HG03378 (cell line): ENCODE results near the gene HS6ST1.
"Not testable (repeated sequence)": the region's sequence is repeated elsewhere in the genome, so short reads cannot be mapped to it uniquely, and the experiment has no call there.

Source experiments
- ATAC-seq: cut with Tn5 transposase; IDR thresholded peaks from one replicate; pipeline ENCODE4 v1.9.1; 2021; ENCODE audit warnings: mild to moderate bottlenecking, moderate library complexity; ENCODE audit not compliant: unreplicated experiment

The HS6ST1 gene

GRCh38 chr2:128322715-128323554, 4.3 kb upstream of the HS6ST1 start:
- no peak for ATAC-seq

GRCh38 chr2:128321784-128322714, 3.4 kb upstream of the HS6ST1 start:
- peak; percentile 54 for ATAC-seq

- ATAC-seq: peak; percentile 1
These were observed 2.5 kb upstream of the HS6ST1 start for GRCh38 chr2:128320906-128321771.

- no peak for ATAC-seq
These were observed 1.7 kb upstream of the HS6ST1 start for GRCh38 chr2:128320192-128320905.

GRCh38 chr2:128319631-128320191, 1.0 kb upstream of the HS6ST1 start:
- ATAC-seq: no peak

GRCh38 chr2:128318245-128318644, 423 bp downstream of the HS6ST1 start:
- not testable (repeated sequence) for ATAC-seq

- ATAC-seq: not testable (repeated sequence)
These were observed 806 bp downstream of the HS6ST1 start for GRCh38 chr2:128317899-128318225.

- ATAC-seq: peak; percentile 52
These were observed 1.3 kb downstream of the HS6ST1 start for GRCh38 chr2:128317181-128317898.

GRCh38 chr2:128316777-128317180, 1.9 kb downstream of the HS6ST1 start:
- no peak for ATAC-seq

GRCh38 chr2:128315829-128316776, 2.6 kb downstream of the HS6ST1 start:
- no peak for ATAC-seq

GRCh38 chr2:128315122-128315828, 3.4 kb downstream of the HS6ST1 start:
- no peak for ATAC-seq

- ATAC-seq: no peak
These were observed 4.1 kb downstream of the HS6ST1 start for GRCh38 chr2:128314348-128315121.

- ATAC-seq: no peak
These were observed 4.7 kb downstream of the HS6ST1 start for GRCh38 chr2:128313931-128314347.

GRCh38 chr2:128313091-128313836, 5.4 kb downstream of the HS6ST1 start:
- ATAC-seq: no peak

GRCh38 chr2:128312411-128312810, 6.3 kb downstream of the HS6ST1 start:
- ATAC-seq: no peak

- no peak for ATAC-seq
These were observed 6.8 kb downstream of the HS6ST1 start for GRCh38 chr2:128311755-128312341.
